GM12801 (cell line): ENCODE data around the gene RAMP3.

ENCODE experiments used
- TF ChIP-seq, protein P1 (sequence below): IDR thresholded peaks from one replicate; pipeline ENCODE4 v1.5.1; 2011; ENCODE audit warnings: control low read depth; ENCODE audit not compliant: insufficient read length; ENCODE audit errors: extremely low read depth

The RAMP3 gene, protein sequence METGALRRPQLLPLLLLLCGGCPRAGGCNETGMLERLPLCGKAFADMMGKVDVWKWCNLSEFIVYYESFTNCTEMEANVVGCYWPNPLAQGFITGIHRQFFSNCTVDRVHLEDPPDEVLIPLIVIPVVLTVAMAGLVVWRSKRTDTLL

DNA sequence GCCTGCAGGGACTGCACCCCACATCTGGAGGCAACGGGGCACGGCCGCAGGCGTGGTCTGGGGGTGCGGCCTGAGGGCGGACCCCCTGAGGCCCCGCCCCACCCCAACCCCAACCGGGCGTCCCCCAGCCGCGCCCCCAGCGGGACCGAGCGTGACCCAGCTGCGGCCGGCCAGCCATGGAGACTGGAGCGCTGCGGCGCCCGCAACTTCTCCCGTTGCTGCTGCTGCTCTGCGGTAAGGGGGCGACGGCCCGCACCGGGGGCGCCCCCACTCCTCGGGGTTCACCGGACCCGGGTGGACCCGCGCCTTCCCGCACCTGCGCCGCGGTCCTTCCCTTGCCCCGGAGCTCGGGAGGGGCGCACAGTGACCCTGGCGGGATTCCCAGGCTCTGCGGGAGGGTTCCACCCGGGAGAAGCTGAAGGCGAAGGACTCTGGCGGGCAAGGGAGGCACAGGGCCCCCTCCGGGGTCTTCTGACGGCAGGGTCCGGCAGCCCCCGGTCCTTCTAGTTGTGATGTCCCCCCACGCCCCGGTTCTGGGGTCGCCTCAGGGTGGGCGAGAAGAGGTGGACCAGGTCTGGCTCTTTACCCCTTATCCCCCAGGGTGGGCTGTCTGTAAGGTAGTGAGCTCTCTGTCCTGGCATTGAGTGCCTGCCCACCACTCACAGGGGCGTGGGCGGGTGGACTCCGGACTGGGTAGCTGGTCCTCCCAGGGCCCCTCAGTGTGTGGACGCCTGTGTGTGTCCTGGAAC lies at the start of gene RAMP3:
Gene RAMP3 (plus strand): TSS at position 139 of the 749 bp plus-strand sequence. CDS start 38 bp downstream, at position 177.
- TF ChIP-seq, protein P1, sequence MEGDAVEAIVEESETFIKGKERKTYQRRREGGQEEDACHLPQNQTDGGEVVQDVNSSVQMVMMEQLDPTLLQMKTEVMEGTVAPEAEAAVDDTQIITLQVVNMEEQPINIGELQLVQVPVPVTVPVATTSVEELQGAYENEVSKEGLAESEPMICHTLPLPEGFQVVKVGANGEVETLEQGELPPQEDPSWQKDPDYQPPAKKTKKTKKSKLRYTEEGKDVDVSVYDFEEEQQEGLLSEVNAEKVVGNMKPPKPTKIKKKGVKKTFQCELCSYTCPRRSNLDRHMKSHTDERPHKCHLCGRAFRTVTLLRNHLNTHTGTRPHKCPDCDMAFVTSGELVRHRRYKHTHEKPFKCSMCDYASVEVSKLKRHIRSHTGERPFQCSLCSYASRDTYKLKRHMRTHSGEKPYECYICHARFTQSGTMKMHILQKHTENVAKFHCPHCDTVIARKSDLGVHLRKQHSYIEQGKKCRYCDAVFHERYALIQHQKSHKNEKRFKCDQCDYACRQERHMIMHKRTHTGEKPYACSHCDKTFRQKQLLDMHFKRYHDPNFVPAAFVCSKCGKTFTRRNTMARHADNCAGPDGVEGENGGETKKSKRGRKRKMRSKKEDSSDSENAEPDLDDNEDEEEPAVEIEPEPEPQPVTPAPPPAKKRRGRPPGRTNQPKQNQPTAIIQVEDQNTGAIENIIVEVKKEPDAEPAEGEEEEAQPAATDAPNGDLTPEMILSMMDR = no peak

DNA sequence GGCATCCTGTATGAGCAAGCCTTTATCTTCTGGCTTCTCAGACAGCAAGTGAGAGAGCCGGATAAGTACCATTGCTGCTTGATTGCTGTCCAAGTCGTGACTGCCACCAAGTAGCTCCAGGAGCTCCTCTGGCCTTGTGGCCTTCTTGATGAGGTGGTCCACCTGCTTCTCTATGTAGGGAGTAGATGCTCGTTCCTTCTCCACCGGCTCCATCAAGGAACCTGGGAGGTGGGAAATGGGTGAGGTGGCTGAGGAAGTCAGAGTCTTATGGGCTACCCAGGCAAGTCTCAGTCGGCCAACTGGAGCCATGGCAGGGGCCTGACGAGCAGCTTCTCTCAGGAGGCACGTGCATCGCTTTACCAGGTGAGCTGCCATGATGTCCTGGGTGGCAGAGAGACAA lies 48.7 kb upstream of the RAMP3 start:
- TF ChIP-seq, protein P1 = no peak

DNA sequence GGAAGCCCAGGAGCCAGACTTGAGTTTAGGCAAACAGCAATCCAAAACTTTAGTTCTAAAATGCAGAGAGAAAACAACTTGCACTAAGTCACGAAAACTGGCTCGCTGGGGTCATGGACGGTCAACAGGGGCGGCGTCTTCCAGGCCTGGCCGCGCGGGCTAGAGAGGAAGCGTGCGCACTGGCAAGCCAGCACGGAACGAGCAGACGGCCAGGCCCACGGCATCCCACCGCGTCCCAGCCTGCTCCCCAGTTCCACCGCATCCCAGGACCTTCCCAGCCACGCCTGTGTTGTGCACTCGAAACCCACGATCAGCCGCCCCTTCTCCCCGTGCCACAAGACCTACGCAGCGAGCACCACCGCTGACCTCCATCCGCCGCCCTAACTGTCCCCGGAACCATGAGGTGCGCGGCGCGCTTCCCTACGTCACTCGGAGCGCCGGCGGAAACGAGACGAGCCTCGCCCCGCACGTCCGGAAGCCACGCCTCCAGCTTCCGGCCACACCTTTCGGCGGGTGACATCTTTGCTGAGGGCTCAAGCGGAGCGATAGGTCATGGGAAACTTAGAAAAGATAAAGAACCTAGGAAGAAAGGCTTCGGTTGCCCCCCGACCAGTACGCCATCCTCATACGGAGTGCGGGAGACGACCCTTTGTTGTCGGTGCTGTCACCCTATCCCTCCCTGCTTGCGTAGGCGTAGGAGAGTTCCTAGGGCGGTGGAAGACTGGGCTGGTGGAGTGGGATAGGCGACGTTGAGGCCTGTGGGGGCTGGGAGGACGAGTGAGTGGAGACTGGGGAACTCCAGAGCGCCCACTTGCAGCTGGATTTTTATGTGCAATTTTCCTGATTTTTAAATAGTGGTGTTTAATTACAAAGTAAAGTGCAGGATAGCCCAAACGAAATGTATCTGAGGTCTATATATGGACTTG lies 46.0 kb upstream of the RAMP3 start, which contains the start of gene TBRG4:
Gene TBRG4 (minus strand): TSS at position 400 of the 926 bp plus-strand sequence. CDS start 2,460 bp downstream, outside the sequence.
- TF ChIP-seq, protein P1 = no peak

DNA sequence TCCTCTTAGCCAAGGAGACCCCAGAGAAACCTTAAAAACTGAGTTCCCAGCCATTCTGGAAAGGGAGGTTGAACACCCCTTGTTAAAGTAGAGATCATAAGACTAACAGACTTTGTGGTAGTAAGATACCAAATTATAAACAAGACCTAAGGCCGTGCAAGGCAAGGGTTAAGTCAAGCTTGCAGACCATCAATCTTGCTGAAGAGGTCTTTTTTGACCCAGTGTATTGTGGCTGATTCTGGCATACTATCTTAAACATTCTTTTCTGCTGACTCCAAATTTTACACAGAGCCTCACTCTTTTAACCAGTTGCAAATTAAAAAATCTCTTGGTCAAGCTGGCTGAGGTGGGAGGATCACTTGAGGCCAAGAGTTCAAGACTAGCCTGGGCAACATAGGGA lies 44.9 kb upstream of the RAMP3 start:
- TF ChIP-seq, protein P1 = no peak

DNA sequence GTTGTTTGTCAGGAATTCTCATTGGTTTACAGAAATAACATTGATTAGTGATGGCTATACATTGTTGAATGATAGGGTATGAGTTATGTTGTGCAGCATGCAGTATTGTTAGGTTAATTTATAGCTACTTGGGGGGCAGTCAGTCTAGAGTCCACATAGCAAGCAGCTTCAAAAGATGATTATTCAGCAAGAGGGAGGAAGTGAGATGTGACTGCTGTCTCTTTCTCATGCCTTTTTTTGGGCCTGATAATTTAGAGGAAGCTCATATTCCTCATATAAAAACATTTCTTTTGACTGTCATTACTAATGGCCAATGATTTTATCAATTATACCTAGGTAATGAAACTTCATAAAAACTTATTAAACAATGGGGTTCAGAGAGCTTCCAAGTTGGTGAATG lies 42.7 kb upstream of the RAMP3 start:
- TF ChIP-seq, protein P1 = no peak

DNA sequence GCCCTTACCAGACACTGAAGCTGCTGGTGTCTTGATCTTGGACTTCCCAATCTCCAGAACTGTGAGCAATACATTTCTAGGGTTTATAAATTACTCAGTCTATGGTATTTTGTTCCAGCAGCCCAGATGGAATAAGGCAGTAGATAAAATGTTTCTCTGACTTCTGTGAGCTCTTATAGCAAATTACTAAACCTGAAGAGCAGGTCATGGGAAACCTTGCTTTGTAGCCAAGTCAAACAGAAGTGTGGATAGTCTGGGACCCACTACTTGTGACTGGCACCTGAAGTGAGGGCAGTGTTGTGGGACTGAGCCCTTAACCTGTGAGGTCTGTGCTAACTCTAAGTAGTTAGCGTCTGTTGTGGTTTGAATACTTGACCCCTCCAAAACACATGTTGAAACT lies 41.5 kb upstream of the RAMP3 start:
- TF ChIP-seq, protein P1 = no peak

DNA sequence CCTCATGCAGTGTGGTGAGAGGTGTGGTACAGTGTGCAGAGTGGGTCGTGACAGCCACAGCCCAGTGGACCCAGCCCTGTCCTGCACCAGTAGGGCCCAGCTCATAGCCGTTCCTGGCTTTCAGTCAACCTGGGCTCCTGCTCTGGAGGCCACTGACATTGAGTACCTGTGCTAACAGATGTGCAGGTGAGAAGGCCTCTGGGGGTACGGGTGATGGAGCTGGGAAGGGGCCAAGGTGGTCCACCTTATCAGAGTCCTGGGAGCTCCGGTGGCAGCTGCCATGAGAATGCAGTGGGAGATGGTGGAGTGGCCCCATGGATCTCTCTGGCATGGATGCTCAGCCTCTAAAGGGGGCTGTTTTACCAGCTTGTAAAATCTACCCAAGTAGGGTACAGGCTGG lies 40.0 kb upstream of the RAMP3 start:
- TF ChIP-seq, protein P1 = no peak
